ENCODE data around the gene TMEM175. TPM values are rescaled to one million over a fixed set of nuclear protein-coding genes. Genes with fewer than 3 reads are reported as not detected.

TMEM175 gene
- total RNA-seq, 3 donors from 2014 or later: 30.1 to 39.0 (median 37.5) TPM

DNA sequence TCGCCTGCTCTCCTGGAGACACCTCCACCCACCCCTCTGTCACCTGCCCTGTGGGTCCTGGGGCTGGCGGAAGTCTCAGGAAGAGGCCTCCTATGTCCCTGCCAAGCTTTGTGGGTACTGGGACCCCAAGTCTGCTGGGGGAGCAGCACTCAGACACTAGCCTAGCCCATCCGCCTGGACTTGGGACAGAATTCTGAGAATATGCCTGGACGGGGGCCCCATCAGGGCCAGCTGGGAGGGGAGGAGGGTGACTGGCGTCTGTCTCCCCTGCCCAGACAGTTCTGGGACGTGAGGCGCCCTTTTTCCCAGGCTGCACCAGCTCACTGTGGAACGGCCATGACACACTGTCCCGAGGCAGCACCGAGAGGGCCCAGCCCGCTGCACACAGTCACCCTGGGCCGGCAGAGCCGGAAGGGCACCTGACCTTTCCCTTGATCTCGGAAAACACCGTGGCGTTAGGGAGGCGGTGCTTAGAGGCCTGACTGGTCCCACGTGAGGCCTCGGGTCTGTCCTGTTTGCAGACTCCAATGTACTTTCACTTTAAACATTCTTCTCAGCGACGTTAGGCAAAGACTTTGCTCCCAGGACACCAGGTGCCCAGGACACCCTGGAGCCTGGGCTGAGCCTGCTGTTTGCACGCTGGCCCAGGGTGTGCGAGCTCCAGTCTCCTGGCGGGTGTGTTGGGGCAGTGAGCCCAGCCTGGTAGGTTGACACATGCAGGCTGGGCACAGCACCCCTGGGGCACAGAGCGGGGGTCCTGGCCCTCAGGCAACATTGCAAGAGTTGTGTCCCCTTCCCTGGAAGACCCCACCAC lies 60.2 kb downstream of the TMEM175 start:
- ATAC-seq (peak; percentile 84), DNase-seq (peak; percentile 88 to 89 (median 89))
- H3K4me3 ChIP-seq: peak overlapping the region; percentile 9
- intact Hi-C loops (cut with DNase I, micrococcal nuclease): no loop called here
- no peak for TF ChIP-seq CTCF (IDR thresholded peaks at IDR 0.05)
- no peaks in the 10 kb centered on the region for H3K9me3 ChIP-seq
- no peaks in the 10 kb centered on the region for H3K36me3 ChIP-seq (ENCODE audit: low read depth)
- H3K4me1 ChIP-seq (ENCODE audit: low read depth): peaks cover 36% of the 10 kb centered on the region

DNA sequence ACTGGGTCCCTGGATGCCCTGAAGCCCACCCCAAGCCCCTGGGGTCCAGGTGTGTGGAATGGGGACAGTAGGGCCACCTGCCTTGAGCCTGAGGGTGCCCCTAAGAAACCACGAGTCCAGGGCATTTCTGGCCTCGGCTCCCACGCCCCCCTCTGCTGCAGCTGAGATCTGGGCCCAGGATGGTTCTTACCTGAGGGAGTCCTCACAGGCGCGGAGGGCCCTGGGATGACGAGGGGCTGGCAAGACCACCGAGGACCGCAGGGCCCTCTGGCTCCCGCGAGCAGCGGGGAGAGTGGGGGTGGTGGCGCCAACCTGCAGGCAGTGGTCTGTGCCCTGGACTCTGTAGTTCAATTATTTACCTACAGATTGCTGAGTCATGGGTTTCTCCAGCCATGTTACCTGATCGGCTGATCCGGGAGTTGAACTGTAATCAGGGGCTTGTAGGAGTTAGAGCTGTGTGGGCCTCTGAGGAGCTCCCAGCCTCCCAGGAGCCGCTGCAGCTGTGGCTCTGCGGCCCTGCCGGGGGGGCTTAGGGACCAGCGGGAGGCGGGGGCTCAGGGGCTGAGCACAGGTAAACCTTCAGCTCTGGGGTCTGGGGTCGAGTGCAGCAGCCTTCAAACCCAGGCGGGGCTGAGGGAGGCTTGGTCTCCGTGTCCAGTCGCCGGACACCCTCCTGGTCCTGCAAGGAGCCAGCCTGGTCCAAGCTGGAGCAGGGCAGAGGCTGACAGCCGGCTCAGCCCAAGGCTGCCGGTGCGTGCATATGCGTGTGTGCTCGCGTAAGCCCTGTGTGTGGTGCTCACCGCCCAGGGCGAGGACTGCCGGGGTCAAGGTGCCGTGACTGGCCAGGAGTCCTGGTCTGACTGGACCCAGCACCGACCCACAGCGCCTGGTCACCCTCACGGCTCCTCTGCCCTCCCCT lies 61.1 kb downstream of the TMEM175 start, which contains the start of gene SLC26A1:
Gene SLC26A1 (minus strand): TSS at position 294 of the 919 bp plus-strand sequence. CDS start 1,701 bp downstream, outside the sequence.
- DNase-seq (peak; percentile 66 to 68 (median 66)), ATAC-seq (peak; percentile 73)
- H3K4me3 ChIP-seq: peak within 1 kb of the TSS; percentile 9
- intact Hi-C loops (cut with DNase I, micrococcal nuclease): no loop called here
- TF ChIP-seq CTCF (IDR thresholded peaks at IDR 0.05): no peak
- H3K36me3 ChIP-seq (ENCODE audit: low read depth): no peaks in the 10 kb centered on the region
- peaks cover 32% of the 10 kb centered on the region for H3K4me1 ChIP-seq (ENCODE audit: low read depth)
- no peaks in the 10 kb centered on the region for H3K9me3 ChIP-seq

DNA sequence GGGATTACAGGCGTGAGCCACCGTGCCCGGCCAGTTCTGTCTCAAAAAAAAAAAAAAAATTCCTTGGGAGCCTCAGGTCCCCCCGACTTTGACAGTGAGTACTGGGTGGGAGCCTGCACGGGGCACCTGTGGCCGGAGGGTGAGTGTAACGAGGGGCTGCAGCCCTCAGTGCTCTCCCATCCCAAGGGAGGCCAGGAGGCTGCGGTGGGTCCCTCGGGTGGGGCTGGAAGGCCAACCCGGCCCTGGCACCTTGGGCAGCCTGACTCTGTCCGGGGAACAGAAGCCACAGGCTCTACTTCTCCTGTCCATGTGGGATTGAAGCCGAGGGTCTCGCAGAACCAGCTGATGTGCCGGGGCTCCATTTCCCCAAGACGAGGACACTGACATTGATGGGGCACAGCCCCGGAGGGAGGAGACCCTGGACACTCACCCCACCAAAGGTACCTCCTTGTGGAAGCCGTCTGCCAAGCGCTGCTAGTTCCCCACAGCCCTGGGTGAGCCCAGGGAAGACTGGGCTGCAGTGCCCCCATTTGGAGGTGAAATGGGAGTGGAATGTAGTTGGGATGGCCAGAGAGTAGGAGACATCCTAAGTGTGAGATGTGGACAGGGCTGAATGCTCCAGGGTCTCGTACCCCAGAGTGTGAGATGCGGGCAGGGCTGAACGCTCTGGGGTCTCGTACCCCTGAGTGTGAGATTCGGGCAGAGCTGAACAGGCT lies 63.2 kb downstream of the TMEM175 start:
- no peak for TF ChIP-seq CTCF (IDR thresholded peaks at IDR 0.05)
- DNase-seq (no peak), ATAC-seq (no peak)
- intact Hi-C loops (cut with DNase I, micrococcal nuclease): no loop called here
- H3K36me3 ChIP-seq (ENCODE audit: low read depth): no peaks in the 10 kb centered on the region
- H3K9me3 ChIP-seq: no peaks in the 10 kb centered on the region
- peaks cover 32% of the 10 kb centered on the region for H3K4me1 ChIP-seq (ENCODE audit: low read depth)
- no peak overlapping the region for H3K4me3 ChIP-seq

- intact Hi-C loops (cut with DNase I, micrococcal nuclease): no loop called here
- DNase-seq (peak in 1 of 3 donors; percentile 49), ATAC-seq (no peak)
- Histone ChIP-seq H3K4me3 (no peak overlapping the region), H3K9me3 (no peaks in the 10 kb centered on the region), H3K4me1 (ENCODE audit: low read depth) (peaks cover 32% of the 10 kb centered on the region), H3K36me3 (ENCODE audit: low read depth) (no peaks in the 10 kb centered on the region)
- TF ChIP-seq CTCF (IDR thresholded peaks at IDR 0.05): no peak
These were observed 64.1 kb downstream of the TMEM175 start for GRCh38 chr4:996030-996996.

All from mucosa of descending colon (tissue), 3 donors.